ENCODE measurements around the gene TSPAN2. TPM values are rescaled to one million over a fixed set of nuclear protein-coding genes. Genes with fewer than 3 reads are reported as not detected.

Gene TSPAN2
- total and polyA plus RNA-seq, 4 donors = 0.13 to 1.5 (median 0.30) TPM

- TF ChIP-seq JUND (IDR thresholded peaks at IDR 0.05) (no peak), NR2F2 (IDR thresholded peaks at IDR 0.05) (no peak), REST (IDR thresholded peaks at IDR 0.05) (no peak)
These were observed 48.8 kb downstream of the TSPAN2 start (continued) for GRCh38 chr1:115040501-115040900.

GRCh38 chr1:115036814-115037507 lies 52.3 kb downstream of the TSPAN2 start:
- TF ChIP-seq FOXA1 (IDR thresholded peaks at IDR 0.05) = no peak
- no peak for TF ChIP-seq RAD21 (IDR thresholded peaks at IDR 0.05)
- no peak for TF ChIP-seq HNF4A (conservative IDR thresholded peaks at IDR 0.05)
- no peak for TF ChIP-seq JUND (IDR thresholded peaks at IDR 0.05)
- no peak for TF ChIP-seq YY1 (IDR thresholded peaks at IDR 0.05)
- TF ChIP-seq GABPA (IDR thresholded peaks at IDR 0.05 in 1 of 2, conservative IDR thresholded peaks at IDR 0.05 in 1 of 2) = no peak
- no peak for TF ChIP-seq EGR1 (IDR thresholded peaks at IDR 0.05; ENCODE audit: low read depth in 2 of 2)
- no peak for TF ChIP-seq ATF3 (IDR thresholded peaks at IDR 0.05)
- TF ChIP-seq RXRA (IDR thresholded peaks at IDR 0.05) = no peak
- no peak for TF ChIP-seq REST (IDR thresholded peaks at IDR 0.05)
- TF ChIP-seq FOXA2 (IDR thresholded peaks at IDR 0.05) = no peak
- no peak for TF ChIP-seq HNF4G (IDR thresholded peaks at IDR 0.05)
- TF ChIP-seq NR2F2 (IDR thresholded peaks at IDR 0.05) = no peak
- no peak for TF ChIP-seq TAF1 (conservative IDR thresholded peaks at IDR 0.05)
- no peak for TF ChIP-seq MAX (IDR thresholded peaks at IDR 0.05)
- no peak for TF ChIP-seq SP1 (IDR thresholded peaks at IDR 0.05)
- no peak for TF ChIP-seq CTCF (IDR thresholded peaks at IDR 0.05; ENCODE audit: low read depth, low read length, missing input control)
- no peak for TF ChIP-seq ZBTB33 (IDR thresholded peaks at IDR 0.05)
- no peaks in the 10 kb centered on the region for H3K4me1 ChIP-seq (ENCODE audit: control insufficient read depth in 4 of 4, insufficient read depth in 4 of 4, low read length in 3 of 4)
- WGBS = 74% methylated on average over 4 of the region's 4 CpGs
- H3K4me3 ChIP-seq (ENCODE audit: low read depth in 1 of 3, low read length in 3 of 3) = no peak overlapping the region
- H3K27ac ChIP-seq (ENCODE audit: low read depth in 1 of 2, low read length in 2 of 2) = no peak overlapping the region
- H3K27me3 ChIP-seq (ENCODE audit: control insufficient read depth in 4 of 4, insufficient read depth in 4 of 4, low read length in 3 of 4) = peaks cover 0 to 8% (median 0%) of the 10 kb centered on the region in 4 donors
- no peak for DNase-seq (ENCODE audit: low spot score)
- no peak overlapping the region for H3K9ac ChIP-seq (ENCODE audit: low read depth in 1 of 2, low read length in 2 of 2)
- no peaks in the 10 kb centered on the region for H3K9me3 ChIP-seq (ENCODE audit: control insufficient read depth in 4 of 4, low read length in 3 of 4)
- H3K36me3 ChIP-seq (ENCODE audit: control insufficient read depth in 4 of 4, insufficient read depth in 3 of 4, low read depth in 1 of 4, low read length in 3 of 4) = no peaks in the 10 kb centered on the region

Data from liver (tissue), 9 donors.